Esophagus muscularis mucosa (tissue), 4 donors: ENCODE data around the gene CTXN1. TPM values are rescaled to one million over a fixed set of nuclear protein-coding genes. Genes with fewer than 3 reads are reported as not detected.

Source experiments
- DNase-seq: peaks from one replicate; pipeline ENCODE4 v3.0.0-alpha.2; 2017; ENCODE audit errors: extremely low spot score
- H3K27ac ChIP-seq, 4 donors: fragments of 200-600 bp; sonication (generic); replicated peaks in 1 of 4; 1 replicate in 3 of 4; 2 replicates in 1 of 4; pipeline ENCODE4 v1.5.1; 2016 to 2019; ENCODE audit warnings: mild to moderate bottlenecking in 1 of 4
- H3K27me3 ChIP-seq, 4 donors: fragments of 200-600 bp; sonication (generic); one replicate each; pipeline versions ENCODE4 v1.5.1 to v1.6.0; 2016 to 2019
- H3K36me3 ChIP-seq, 4 donors: fragments of 200-600 bp; sonication (generic); one replicate each; pipeline ENCODE4 v1.5.1; 2016 to 2019
- H3K4me1 ChIP-seq, 4 donors: fragments of 200-600 bp; sonication (generic); one replicate each; pipeline ENCODE4 v1.5.1; 2016 to 2019
- H3K4me3 ChIP-seq, 4 donors: fragments of 200-600 bp; sonication (generic); 1 replicate in 2 of 4; 2 replicates in 2 of 4; pipeline ENCODE4 v1.5.1; 2016 to 2019; ENCODE audit warnings: mild to moderate bottlenecking in 4 of 4, moderate library complexity in 1 of 4
- H3K9me3 ChIP-seq, 4 donors: fragments of 200-600 bp; sonication (generic); 1 replicate in 3 of 4; 2 replicates in 1 of 4; pipeline ENCODE4 v1.5.1; 2016 to 2019
- CTCF ChIP-seq, 3 experiments: fragments of 200-600 bp in 2 of 3; fragments of 450-650 bp in 1 of 3; sonication (generic) in 2 of 3; IDR thresholded peaks; one replicate each; pipeline ENCODE4 v1.5.1; 2017 to 2019; ENCODE audit warnings: antibody characterized with exemption in 3 of 3, mild to moderate bottlenecking in 2 of 3, moderate library complexity in 1 of 3
- EP300 ChIP-seq: sonication (generic); formaldehyde crosslinking; IDR thresholded peaks from one replicate; pipeline ENCODE4 v1.6.1; 2017; ENCODE audit warnings: antibody characterized with exemption
- POLR2A ChIP-seq: fragments of 450-650 bp; IDR thresholded peaks from one replicate; pipeline ENCODE4 v1.6.1; 2017; ENCODE audit warnings: antibody characterized with exemption, moderate library complexity, mild to moderate bottlenecking, low read depth
- POLR2AphosphoS5 ChIP-seq, 2 donors: sonication (generic); formaldehyde crosslinking; IDR thresholded peaks; one replicate each; pipeline ENCODE4 v1.6.1; 2017; ENCODE audit warnings: antibody characterized with exemption in 2 of 2
- WGBS: methylation state at CpG from one replicate; pipeline ENCODE4 v1.1.5; 2018; 5-methylcytosine and 5-hydroxymethylcytosine counted together
- intact Hi-C: fragments of 100-400 bp; cut with DNase I; formaldehyde crosslinking; loops from one replicate; pipeline ENCODE4 v1.15.1; 2023
- total RNA-seq, 4 donors: library from RNA; depleted of rRNA; stranded (reverse); fragments of >200 nt; gene quantifications; one replicate each; pipeline versions ENCODE4 v1.1.0 to v1.2.1, GENCODE V29; 2016

Gene CTXN1
- total RNA-seq, 4 donors from 2014 or later: 28.7 to 59.4 (median 49.2) TPM

GRCh38 chr19:7940841-7941240, 14.9 kb upstream of the CTXN1 start:
- peaks cover 32 to 54% (median 47%) of the 10 kb centered on the region in 4 donors for H3K36me3 ChIP-seq

GRCh38 chr19:7934766-7935165, 8.8 kb upstream of the CTXN1 start:
- Histone ChIP-seq H3K36me3 (peaks cover 63 to 96% (median 89%) of the 10 kb centered on the region in 4 donors), H3K9me3 (no peaks in the 10 kb centered on the region), H3K4me1 (peaks cover 6 to 55% (median 45%) of the 10 kb centered on the region in 4 donors), H3K27me3 (no peaks in the 10 kb centered on the region), H3K4me3 (no peak overlapping the region), H3K27ac (peak overlapping the region in 2 of 4 donors; percentile 95 to 96)
- WGBS: 92% methylated on average over 19 of the region's 21 CpGs
- intact Hi-C loops: no loop called here
- no peak for TF ChIP-seq CTCF (IDR thresholded peaks at IDR 0.05)
- no peak for TF ChIP-seq POLR2A
- no peak for TF ChIP-seq POLR2AphosphoS5 (IDR thresholded peaks at IDR 0.05)
- TF ChIP-seq EP300: no peak
- no peak for DNase-seq

More at GRCh38 chr19:7940841-7941240, 14.9 kb upstream of the CTXN1 start:
- intact Hi-C loops: loop anchor here (5.0 to 10.0 kb wide), 2 partner anchors 61 to 314 kb away; no protein-coding TSS in a partner anchor
- H3K27ac ChIP-seq: no peak overlapping the region
- TF ChIP-seq EP300 (no peak), POLR2AphosphoS5 (IDR thresholded peaks at IDR 0.05) (no peak), POLR2A (no peak), CTCF (IDR thresholded peaks at IDR 0.05) (no peak)
- H3K9me3 ChIP-seq: no peaks in the 10 kb centered on the region
- no peak overlapping the region for H3K4me3 ChIP-seq
- 85% methylated on average over 7 of the region's 13 CpGs for WGBS
- peaks cover 19 to 66% (median 55%) of the 10 kb centered on the region in 4 donors for H3K4me1 ChIP-seq
- no peak for DNase-seq
- H3K27me3 ChIP-seq: no peaks in the 10 kb centered on the region

GRCh38 chr19:7933828-7934725, 8.1 kb upstream of the CTXN1 start:
- 93% methylated on average over 29 of the region's 55 CpGs for WGBS
- H3K27ac ChIP-seq: peak overlapping the region; percentile 91 to 96 (median 94)
- H3K4me1 ChIP-seq: peaks cover 13 to 55% (median 45%) of the 10 kb centered on the region in 4 donors
- intact Hi-C loops: no loop called here
- H3K27me3 ChIP-seq: no peaks in the 10 kb centered on the region
- H3K36me3 ChIP-seq: peaks cover 62 to 89% (median 85%) of the 10 kb centered on the region in 4 donors
- no peaks in the 10 kb centered on the region for H3K9me3 ChIP-seq
- no peak for DNase-seq
- TF ChIP-seq CTCF (IDR thresholded peaks at IDR 0.05): no peak
- no peak for TF ChIP-seq POLR2AphosphoS5 (IDR thresholded peaks at IDR 0.05)
- TF ChIP-seq POLR2A: no peak
- no peak for TF ChIP-seq EP300
- H3K4me3 ChIP-seq: no peak overlapping the region

GRCh38 chr19:7933411-7933810, 7.5 kb upstream of the CTXN1 start:
- no peak for DNase-seq
- TF ChIP-seq POLR2AphosphoS5 (IDR thresholded peaks at IDR 0.05) (no peak), EP300 (no peak), CTCF (IDR thresholded peaks at IDR 0.05) (peak in 1 of 3 experiments; percentile 30), POLR2A (no peak)
- peaks cover 17 to 56% (median 48%) of the 10 kb centered on the region in 4 donors for H3K4me1 ChIP-seq
- H3K9me3 ChIP-seq: no peaks in the 10 kb centered on the region
- WGBS: 82% methylated on average over 7 of the region's 14 CpGs
- intact Hi-C loops: no loop called here
- peak overlapping the region; percentile 91 to 96 (median 94) for H3K27ac ChIP-seq
- peaks cover 62 to 86% (median 79%) of the 10 kb centered on the region in 4 donors for H3K36me3 ChIP-seq
- H3K27me3 ChIP-seq: no peaks in the 10 kb centered on the region
- no peak overlapping the region for H3K4me3 ChIP-seq
